Measurements from ENCODE around the gene TADA2B. TPM values are rescaled to one million over a fixed set of nuclear protein-coding genes. Genes with fewer than 3 reads are reported as not detected.

Gene TADA2B
- total RNA-seq, 6 donors from 2014 or later: 20.8 to 29.0 (median 26.2) TPM

- no peaks in the 10 kb centered on the region for H3K27me3 ChIP-seq
- H3K9me3 ChIP-seq: no peaks in the 10 kb centered on the region
- no peak for TF ChIP-seq EP300 (IDR thresholded peaks at IDR 0.05)
- TF ChIP-seq CTCF (IDR thresholded peaks at IDR 0.05): no peak
- TF ChIP-seq POLR2A (IDR thresholded peaks at IDR 0.05): no peak
- TF ChIP-seq POLR2AphosphoS5 (IDR thresholded peaks at IDR 0.05): no peak
- peak overlapping the region in 2 of 4 donors; percentile 82 to 89 for H3K27ac ChIP-seq
- peaks cover 15 to 24% (median 22%) of the 10 kb centered on the region in 4 donors for H3K4me1 ChIP-seq
- 89% methylated on average over 7 of the region's 7 CpGs for WGBS, 2 donors
- no peaks in the 10 kb centered on the region for H3K36me3 ChIP-seq
- DNase-seq (no peak), ATAC-seq (ENCODE audit: low FRiP score in 2 of 2) (no peak)
- no peak overlapping the region for H3K4me3 ChIP-seq
Measured at GRCh38 chr4:7104366-7105031, 61.3 kb downstream of the TADA2B start.

- H3K4me1 ChIP-seq: peaks cover 15 to 24% (median 22%) of the 10 kb centered on the region in 4 donors
- H3K36me3 ChIP-seq: no peaks in the 10 kb centered on the region
- 66 to 72% methylated on average over 14 to 15 of the region's 15 CpGs for WGBS, 2 donors
- TF ChIP-seq CTCF (IDR thresholded peaks at IDR 0.05) (no peak), POLR2A (IDR thresholded peaks at IDR 0.05) (no peak), POLR2AphosphoS5 (IDR thresholded peaks at IDR 0.05) (no peak), EP300 (IDR thresholded peaks at IDR 0.05) (no peak)
- no peak for ATAC-seq (ENCODE audit: low FRiP score in 2 of 2)
- H3K27ac ChIP-seq: no peak overlapping the region
- H3K4me3 ChIP-seq: no peak overlapping the region
- no peaks in the 10 kb centered on the region for H3K27me3 ChIP-seq
- no peaks in the 10 kb centered on the region for H3K9me3 ChIP-seq
- DNase-seq: peak in 1 of 2 donors; percentile 38
Measured at GRCh38 chr4:7105276-7105675, 62.1 kb downstream of the TADA2B start.

GRCh38 chr4:7107166-7107905 lies 64.2 kb downstream of the TADA2B start:
- 86 to 95% methylated on average over 7 to 11 of the region's 11 CpGs for WGBS, 2 donors
- Histone ChIP-seq H3K27me3 (no peaks in the 10 kb centered on the region), H3K9me3 (no peaks in the 10 kb centered on the region), H3K27ac (no peak overlapping the region), H3K4me3 (no peak overlapping the region), H3K4me1 (peaks cover 8 to 15% (median 14%) of the 10 kb centered on the region in 4 donors), H3K36me3 (no peaks in the 10 kb centered on the region)
- peak in 1 of 2 donors; percentile 24 for DNase-seq
- ATAC-seq (ENCODE audit: low FRiP score in 2 of 2): no peak
- TF ChIP-seq CTCF (IDR thresholded peaks at IDR 0.05): no peak
- no peak for TF ChIP-seq EP300 (IDR thresholded peaks at IDR 0.05)
- no peak for TF ChIP-seq POLR2AphosphoS5 (IDR thresholded peaks at IDR 0.05)
- no peak for TF ChIP-seq POLR2A (IDR thresholded peaks at IDR 0.05)

Other genes with a start within 250 kb of the TADA2B start
- gene TBC1D14, start 133.5 kb upstream of the TADA2B start, total RNA-seq: 10 to 100 TPM; 47.7 to 61.8 (median 57.8) TPM
- gene GRPEL1, start 24.7 kb downstream of the TADA2B start, total RNA-seq: 10 to 100 TPM in 5 of 6 donors, 1 to 10 TPM in 1; 9.4 to 29.0 (median 24.2) TPM
- 10 to 100 TPM in 2 of 6 donors, 1 to 10 TPM in 4; 2.2 to 28.3 (median 7.2) TPM for gene SORCS2, start 149.2 kb downstream of the TADA2B start, total RNA-seq

All from upper lobe of left lung (tissue), 6 donors.